Measurements from ENCODE around the gene CDK15.

DNA sequence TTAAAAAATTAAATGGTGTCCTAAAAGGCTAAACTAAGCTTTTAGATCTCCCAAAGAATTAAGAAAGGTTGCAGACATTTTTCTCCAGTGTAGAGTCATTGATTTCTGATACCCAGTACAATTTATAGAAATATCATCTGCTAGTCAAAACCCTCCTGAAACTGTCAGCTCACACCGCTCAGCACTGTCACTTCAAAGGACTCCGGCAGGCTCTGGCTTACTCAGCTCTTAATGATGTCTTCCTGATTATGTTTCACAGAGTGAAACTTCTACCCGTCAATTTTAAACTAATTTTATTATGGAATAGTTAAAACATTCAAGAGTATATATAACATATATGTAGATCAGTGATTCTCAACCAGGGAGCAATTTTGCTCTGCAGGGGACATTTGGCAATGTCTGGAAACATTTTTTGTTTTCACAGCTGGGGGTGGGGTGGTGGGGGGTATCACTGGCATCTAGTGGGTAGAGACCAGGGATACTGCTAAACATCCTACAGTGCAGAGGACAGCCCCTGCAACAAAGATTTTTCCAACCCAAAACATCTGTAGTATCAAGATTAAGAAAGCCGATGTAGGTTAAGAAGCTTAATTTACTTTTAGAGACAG lies 31.6 kb downstream of the CDK15 start:
- TF ChIP-seq, protein P1, sequence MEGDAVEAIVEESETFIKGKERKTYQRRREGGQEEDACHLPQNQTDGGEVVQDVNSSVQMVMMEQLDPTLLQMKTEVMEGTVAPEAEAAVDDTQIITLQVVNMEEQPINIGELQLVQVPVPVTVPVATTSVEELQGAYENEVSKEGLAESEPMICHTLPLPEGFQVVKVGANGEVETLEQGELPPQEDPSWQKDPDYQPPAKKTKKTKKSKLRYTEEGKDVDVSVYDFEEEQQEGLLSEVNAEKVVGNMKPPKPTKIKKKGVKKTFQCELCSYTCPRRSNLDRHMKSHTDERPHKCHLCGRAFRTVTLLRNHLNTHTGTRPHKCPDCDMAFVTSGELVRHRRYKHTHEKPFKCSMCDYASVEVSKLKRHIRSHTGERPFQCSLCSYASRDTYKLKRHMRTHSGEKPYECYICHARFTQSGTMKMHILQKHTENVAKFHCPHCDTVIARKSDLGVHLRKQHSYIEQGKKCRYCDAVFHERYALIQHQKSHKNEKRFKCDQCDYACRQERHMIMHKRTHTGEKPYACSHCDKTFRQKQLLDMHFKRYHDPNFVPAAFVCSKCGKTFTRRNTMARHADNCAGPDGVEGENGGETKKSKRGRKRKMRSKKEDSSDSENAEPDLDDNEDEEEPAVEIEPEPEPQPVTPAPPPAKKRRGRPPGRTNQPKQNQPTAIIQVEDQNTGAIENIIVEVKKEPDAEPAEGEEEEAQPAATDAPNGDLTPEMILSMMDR (IDR thresholded peaks at IDR 0.05 in 8 of 11, conservative IDR thresholded peaks at IDR 0.05 in 3 of 11) = no peak
- no peak for TF ChIP-seq POLR2AphosphoS5 (IDR thresholded peaks at IDR 0.05)
- TF ChIP-seq POLR2A (IDR thresholded peaks at IDR 0.05) = no peak
